NOMO-1 treated with DMSO at 0.1 percent for 48 hours (cell line): Measurements from ENCODE around the gene OBSCN.

Experiments used
- DNase-seq: peaks from one replicate; lab custom pipeline; 2025; ENCODE audit not compliant: unreplicated experiment; lab: John Stamatoyannopoulos, UW

Gene OBSCN

DNA sequence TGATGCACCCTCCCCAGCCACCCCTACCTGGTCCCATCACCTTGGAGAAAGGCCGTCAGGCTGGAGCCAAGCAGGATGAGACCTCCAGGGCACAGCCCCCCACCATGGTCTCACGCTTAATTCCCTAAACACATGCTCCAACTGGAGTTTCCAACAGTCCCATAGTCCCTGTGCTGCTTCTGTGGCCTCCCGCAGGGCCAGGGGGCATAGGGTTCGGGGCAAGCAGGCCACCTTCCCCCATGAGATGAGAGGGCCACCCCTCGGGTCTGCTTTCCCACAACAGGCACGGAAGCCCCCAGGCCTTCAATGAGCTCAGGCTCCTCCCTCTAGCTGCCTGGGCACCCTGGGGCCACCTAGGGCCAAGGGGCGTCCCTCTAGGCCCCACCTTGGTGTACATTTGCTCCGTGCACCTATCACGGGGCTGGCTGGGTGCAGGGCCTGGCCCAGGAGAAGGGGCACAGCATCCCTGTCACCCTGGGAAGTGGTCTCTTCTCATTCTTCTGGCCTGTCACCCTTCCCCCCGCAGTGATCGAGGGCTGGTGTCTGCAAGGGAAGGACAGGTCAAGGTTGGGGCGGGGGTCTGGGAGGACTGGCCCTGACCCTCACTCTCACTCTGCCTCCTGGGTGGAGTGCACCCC, 156.3 kb downstream of the OBSCN start:
- no peak for DNase-seq

DNA sequence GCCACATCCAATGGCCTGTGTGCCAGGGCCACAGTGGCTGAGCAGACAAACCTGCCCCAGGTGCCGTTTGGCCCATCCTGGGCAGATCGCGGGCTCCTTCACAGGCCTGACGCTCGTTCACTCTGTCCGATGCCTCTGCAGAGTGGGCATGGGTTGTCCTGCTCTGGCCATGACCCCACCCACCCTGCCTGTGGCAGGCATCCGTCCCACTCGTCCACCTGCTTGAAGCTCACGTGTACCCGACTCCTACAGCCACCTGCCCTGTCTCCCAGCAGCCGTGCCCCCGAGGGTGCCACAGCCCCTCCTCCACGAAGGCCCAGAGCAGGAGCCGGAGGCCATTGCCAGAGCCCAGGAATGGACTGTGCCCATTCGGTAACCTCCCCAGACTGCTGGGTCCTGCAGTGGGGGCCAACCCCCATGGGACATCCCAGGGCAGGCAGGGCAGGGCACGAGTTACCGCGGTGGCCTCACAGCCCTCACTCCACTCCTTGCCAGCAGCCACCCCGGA, 156.9 kb downstream of the OBSCN start:
- DNase-seq, result no peak

DNA sequence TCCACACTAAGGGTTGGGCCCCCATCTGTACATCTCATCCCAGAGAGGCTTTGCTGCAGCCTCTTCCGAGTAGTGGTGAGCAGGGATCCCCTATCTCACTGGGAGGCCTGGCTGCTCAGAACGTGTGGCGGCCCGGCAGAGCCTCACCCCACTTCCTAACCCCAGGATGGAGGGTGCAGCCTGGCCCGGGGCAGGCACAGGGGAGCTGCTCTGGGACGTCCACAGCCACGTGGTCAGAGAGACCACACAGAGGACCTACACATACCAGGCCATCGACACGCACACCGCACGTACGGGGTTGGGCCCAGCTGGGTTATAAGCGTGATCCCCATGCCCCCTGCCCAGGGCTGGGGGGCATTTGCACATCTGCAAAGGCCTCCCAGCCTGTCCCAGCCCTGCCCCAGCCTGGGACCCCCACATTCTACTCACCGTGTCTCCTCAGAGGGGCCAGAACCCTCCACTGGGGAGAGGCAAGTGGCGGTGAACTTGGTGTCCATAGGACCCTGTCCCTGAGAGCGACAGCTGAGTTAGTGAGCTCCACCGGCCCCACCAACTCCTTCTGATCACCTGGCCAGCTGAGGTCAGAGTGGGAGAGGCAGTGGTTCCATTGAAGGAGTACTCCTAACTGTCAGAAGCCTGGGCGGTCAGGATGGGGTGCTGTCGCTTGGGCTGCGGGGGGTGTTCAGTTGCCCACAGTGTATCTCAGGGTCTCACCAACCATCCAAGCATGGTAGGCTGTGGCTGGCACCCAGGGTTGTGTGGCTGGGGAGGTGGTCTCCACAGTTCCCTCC, 157.6 kb downstream of the OBSCN start:
- no peak for DNase-seq

DNA sequence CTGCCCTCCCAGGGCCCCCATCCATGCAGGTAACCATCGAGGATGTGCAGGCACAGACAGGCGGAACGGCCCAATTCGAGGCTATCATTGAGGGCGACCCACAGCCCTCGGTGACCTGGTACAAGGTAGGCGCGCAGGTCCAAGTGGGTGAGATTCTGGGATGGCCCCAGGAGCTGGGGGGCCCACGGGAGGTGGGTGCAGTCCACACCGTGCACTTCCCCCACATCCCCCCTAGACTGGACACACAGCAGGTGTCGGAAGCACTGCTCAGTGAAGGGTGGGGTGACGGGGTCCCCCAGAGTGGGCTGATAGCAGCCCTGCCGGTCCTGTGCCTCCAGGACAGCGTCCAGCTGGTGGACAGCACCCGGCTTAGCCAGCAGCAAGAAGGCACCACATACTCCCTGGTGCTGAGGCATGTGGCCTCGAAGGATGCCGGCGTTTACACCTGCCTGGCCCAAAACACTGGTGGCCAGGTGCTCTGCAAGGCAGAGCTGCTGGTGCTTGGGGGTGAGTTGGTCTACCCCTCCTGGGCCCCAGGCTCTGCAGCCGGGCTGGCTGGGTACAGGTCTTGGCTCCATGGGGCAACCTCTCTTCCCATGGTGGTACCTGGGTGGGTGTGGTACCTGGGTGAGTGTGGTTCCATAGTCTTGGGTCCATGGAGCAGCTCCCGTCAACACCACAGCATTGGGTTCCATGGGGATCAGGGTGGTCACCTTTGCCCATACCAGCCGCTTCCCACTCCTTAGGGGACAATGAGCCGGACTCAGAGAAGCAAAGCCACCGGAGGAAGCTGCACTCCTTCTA, 158.4 kb downstream of the OBSCN start:
- no peak for DNase-seq

DNA sequence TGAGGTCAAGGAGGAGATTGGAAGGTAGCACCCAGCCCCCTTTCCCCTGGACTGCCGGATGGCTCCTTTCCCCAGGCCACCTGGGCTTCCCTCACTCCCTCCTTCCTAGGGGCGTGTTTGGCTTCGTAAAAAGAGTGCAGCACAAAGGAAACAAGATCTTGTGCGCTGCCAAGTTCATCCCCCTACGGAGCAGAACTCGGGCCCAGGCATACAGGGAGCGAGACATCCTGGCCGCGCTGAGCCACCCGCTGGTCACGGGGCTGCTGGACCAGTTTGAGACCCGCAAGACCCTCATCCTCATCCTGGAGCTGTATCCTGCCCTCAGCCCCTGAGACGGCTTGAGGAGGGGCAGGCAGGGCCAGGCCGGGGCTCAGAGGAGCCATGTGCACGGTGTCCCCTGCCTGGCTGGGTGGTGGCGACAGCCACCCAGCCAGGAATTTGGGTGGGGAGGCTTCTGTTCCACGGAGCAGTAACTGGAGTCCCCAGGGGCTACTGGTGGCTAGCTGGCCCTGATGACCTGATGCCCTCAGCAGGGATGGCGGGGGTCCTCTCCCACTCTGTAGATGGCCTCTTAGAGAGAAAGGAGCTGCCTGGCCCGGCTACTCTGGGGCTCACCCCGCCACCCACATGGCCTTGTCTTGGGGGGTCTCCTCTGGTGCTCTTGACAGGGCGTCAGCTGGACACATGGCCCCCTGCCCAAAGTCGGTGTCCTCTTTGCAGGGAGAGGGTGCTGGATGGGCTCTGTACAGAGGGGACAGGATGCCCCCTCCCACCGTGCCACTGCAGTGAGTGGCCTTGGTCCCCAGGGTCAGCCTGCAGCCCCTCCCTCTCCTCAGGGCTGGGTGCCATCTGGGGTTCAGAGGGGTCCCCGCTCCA, 159.3 kb downstream of the OBSCN start:
- no peak for DNase-seq

DNA sequence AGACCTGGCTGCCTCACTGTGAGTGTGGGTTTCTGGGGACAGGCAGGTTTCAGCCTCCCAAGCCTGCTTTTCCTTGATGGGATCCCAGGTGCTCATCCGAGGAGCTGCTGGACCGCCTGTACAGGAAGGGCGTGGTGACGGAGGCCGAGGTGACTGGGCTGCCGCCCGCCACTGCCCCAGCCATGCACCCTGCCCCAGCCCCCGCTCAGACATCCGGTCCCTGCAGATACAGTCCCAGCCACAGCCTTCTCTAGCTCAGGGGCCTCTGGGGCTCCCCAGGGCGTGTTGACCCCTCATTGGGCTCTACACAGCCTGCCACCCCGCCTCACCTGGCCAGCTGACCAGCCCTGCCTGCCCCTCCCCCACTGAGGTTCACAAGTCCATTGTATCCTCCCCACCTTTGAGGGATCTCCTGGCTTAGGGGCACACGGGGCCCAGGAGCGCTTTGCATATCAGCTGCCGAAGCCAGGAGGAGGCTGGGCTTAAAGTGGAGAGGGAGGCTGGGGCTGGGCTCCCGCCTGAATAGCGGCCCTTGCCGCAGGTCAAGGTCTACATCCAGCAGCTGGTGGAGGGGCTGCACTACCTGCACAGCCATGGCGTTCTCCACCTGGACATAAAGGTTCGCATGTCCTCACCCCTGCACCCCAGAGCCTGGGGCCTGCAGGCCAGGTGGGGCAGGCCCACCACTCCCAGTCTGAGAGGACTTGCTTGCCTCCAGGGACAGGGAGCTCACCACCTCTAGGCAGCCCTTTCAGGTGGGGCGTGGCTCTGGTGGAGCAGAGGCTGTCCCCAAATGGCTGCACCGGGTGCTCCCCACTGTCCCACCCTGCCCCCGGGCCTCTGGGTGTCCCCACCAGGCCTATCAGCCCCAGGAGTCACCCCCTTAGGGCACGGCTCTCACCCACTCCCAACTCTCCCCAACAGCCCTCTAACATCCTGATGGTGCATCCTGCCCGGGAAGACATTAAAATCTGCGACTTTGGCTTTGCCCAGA, 160.3 kb downstream of the OBSCN start:
- DNase-seq, result no peak

DNA sequence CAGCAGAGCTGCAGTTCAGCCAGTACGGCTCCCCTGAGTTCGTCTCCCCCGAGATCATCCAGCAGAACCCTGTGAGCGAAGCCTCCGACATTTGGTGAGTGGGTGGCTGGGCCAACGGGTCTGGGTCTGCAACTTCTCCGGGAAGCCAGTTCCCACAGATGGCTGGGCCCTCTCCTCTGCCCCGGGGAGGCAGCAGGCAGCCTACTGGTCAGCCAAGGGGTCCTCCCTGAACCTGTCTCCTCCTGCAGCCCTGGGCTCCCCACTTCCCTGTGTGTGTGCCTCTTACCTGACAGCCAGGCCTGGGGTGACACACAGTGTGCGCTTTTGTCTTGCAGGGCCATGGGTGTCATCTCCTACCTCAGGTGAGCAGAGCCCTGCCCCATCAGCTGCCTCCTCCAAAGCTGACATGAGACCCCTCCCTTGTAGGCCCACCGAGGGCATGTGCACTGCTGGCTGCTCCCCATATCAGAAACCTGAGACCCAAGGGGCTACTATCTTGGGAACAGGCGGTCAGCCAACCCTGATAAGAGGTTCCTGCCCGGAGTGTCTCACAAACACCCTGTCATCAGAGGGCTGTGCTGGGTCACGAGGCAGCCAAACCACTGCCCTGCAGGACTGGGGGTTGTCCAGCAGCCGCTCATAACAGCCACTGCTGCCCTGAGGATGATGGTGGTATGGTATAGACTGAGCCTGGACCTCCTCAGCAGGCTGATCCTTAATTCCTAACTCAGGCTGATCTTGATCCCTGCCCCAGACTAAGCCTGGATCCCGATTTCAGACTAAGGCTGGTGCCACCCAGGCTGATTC, 161.2 kb downstream of the OBSCN start:
- DNase-seq, result no peak

DNA sequence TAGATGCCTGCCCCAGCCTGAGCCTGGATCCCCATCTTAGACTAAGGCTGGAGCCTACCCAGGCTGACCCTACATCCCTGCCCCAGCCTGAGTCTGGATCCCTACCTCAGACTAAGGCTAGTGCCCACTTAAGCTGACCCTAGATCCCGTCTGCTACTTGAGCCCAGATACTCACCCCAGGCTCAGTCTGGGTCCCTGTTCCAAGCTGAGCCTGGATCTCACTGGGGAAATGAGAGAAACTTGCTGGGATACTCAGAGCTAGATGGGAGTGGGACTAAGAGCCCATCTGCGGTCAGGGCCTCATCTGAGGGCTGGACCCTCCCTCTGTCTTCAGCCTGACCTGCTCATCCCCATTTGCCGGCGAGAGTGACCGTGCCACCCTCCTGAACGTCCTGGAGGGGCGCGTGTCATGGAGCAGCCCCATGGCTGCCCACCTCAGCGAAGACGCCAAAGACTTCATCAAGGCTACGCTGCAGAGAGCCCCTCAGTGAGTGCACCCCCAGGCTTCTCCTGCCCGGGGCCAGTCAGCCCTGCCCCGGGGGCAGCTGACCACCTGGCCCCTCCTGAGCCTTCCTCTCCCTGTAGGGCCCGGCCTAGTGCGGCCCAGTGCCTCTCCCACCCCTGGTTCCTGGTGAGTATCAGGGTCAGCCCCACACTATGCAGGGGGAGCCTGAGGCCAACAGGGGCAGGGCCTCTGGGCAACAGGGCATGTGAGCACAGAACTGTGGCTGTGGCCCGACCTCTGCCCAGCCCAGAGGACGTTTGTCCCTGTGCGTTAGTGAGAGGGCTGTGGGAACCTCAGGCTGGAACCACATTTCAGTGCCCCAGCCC, 162.0 kb downstream of the OBSCN start:
- DNase-seq, result no peak

DNA sequence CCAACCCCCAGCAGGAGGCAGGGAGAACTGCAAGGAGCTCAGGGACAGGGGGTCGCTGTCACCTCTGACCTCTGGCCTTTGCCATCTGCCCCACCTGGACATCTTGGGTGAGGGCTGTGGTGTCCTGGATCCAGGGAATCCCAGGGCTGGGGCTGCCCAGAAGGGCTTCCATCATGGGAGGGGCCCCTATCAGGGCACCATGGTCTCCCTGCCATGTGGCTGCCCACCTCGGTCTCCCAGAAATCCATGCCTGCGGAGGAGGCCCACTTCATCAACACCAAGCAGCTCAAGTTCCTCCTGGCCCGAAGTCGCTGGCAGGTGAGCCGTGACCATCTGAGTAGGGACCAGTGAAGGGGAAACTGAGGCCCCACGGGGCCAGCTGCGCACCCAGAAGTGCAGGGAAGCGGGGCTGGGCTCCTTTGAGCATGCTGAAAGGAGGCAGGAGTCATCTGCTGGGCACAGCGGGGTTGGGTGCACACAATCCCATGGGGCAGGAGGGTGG, 162.6 kb downstream of the OBSCN start:
- no peak for DNase-seq

DNA sequence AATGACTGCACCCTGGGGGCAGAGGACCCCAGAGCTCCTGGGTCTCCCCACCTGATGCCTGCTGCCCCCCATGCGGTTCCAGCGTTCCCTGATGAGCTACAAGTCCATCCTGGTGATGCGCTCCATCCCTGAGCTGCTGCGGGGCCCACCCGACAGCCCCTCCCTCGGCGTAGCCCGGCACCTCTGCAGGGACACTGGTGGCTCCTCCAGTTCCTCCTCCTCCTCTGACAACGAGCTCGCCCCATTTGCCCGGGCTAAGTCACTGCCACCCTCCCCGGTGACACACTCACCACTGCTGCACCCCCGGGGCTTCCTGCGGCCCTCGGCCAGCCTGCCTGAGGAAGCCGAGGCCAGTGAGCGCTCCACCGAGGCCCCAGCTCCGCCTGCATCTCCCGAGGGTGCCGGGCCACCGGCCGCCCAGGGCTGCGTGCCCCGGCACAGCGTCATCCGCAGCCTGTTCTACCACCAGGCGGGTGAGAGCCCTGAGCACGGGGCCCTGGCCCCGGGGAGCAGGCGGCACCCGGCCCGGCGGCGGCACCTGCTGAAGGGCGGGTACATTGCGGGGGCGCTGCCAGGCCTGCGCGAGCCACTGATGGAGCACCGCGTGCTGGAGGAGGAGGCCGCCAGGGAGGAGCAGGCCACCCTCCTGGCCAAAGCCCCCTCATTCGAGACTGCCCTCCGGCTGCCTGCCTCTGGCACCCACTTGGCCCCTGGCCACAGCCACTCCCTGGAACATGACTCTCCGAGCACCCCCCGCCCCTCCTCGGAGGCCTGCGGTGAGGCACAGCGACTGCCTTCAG, 163.3 kb downstream of the OBSCN start:
- DNase-seq, result no peak

DNA sequence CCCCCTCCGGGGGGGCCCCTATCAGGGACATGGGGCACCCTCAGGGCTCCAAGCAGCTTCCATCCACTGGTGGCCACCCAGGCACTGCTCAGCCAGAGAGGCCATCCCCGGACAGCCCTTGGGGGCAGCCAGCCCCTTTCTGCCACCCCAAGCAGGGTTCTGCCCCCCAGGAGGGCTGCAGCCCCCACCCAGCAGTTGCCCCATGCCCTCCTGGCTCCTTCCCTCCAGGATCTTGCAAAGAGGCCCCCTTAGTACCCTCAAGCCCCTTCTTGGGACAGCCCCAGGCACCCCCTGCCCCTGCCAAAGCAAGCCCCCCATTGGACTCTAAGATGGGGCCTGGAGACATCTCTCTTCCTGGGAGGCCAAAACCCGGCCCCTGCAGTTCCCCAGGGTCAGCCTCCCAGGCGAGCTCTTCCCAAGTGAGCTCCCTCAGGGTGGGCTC, 163.9 kb downstream of the OBSCN start:
- DNase-seq, result no peak

DNA sequence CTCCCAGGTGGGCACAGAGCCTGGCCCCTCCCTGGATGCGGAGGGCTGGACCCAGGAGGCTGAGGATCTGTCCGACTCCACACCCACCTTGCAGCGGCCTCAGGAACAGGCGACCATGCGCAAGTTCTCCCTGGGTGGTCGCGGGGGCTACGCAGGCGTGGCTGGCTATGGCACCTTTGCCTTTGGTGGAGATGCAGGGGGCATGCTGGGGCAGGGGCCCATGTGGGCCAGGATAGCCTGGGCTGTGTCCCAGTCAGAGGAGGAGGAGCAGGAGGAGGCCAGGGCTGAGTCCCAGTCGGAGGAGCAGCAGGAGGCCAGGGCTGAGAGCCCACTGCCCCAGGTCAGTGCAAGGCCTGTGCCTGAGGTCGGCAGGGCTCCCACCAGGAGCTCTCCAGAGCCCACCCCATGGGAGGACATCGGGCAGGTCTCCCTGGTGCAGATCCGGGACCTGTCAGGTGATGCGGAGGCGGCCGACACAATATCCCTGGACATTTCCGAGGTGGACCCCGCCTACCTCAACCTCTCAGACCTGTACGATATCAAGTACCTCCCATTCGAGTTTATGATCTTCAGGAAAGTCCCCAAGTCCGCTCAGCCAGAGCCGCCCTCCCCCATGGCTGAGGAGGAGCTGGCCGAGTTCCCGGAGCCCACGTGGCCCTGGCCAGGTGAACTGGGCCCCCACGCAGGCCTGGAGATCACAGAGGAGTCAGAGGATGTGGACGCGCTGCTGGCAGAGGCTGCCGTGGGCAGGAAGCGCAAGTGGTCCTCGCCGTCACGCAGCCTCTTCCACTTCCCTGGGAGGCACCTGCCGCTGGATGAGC, 164.5 kb downstream of the OBSCN start:
- no peak for DNase-seq

DNA sequence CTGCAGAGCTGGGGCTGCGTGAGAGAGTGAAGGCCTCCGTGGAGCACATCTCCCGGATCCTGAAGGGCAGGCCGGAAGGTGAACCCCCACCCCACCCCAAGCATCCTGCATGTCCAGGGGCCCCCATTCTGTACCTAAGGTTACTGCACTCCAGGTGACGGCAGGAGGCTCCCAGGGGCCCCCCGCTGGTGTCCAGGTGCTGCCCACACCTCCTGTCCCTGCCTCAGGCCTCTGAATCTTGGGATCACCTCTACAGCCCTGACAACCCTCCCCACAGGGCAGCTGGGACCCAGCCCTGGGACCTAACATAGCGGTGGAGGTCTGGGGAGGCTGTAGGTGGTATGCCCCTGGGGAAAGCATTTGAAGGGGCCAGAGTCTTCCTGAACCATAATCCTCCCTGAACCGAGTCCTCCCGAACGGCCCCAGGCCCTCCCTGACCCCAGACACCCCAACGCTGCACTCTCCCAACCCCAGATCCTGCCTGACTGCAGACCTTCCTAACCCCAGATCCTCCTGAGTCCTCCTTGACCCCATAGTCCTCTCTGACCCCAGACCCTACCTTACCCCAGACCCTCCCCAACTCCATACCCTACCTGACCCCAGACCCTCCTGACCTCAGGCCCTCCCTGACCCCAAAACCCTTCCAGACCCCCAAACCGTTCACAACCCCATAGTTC, 165.3 kb downstream of the OBSCN start:
- DNase-seq, result no peak

DNA sequence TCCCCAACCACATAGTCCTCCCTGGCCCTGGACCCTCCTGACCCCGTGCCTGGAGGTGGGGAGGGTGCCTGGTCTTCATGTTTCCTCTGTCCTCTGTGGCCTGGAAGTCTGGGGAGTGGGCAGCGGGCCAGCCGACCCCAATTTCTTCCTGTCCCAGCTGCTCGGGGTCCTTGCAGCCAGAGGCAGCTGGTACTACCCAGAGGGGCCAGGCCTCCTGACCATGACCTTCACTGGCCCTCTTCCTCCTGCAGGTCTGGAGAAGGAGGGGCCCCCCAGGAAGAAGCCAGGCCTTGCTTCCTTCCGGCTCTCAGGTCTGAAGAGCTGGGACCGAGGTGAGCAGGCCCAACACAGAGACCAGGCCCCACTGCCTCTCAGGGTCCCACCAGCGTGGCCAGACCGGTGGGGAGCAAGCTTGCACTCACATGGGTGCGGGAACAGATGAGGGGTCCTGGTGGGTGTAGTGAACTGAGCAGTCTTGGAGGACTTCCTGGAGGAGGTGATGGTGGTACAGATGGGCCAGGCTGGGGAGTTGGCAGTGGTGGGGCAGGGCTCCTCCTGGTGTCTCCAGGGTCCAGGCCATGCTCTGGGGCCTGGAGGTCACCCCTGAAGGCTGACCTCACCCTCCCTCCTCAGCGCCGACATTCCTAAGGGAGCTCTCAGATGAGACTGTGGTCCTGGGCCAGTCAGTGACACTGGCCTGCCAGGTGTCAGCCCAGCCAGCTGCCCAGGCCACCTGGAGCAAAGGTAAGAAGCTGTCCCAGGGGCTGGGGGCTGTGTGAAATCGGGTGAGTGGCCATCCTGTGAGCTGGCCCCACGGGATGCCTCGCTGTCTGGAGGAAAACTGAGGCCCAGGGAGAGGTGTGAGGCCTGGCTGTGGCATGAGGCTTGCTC, 166.1 kb downstream of the OBSCN start:
- DNase-seq, result no peak
